H9 (cell line): Measurements from ENCODE around the gene HS6ST1. TPM values are rescaled to one million over a fixed set of nuclear protein-coding genes. Genes with fewer than 3 reads are reported as not detected.

Experiments
- DNase-seq: peaks from one replicate; pipeline ENCODE4 v3.0.0-alpha.2; 2017
- H2AFZ ChIP-seq: one replicate; pipeline ENCODE4 v1.6.1; 2013; ENCODE audit warnings: mild to moderate bottlenecking, low read length, control low read depth, moderate library complexity
- H2AK5ac ChIP-seq: 2 replicates; pipeline ENCODE4 v1.6.1; 2013; ENCODE audit warnings: low read length, control low read depth, mixed read lengths; ENCODE audit not compliant: insufficient read length
- H2BK120ac ChIP-seq: one replicate; pipeline ENCODE4 v1.6.1; 2013; ENCODE audit warnings: low read depth, mild to moderate bottlenecking, low read length, control low read depth, inconsistent platforms; ENCODE audit not compliant: poor library complexity, severe bottlenecking
- H2BK12ac ChIP-seq: 2 replicates; pipeline ENCODE4 v1.6.1; 2013; ENCODE audit warnings: low read length, control low read depth, mixed read lengths, low read depth; ENCODE audit not compliant: insufficient read length
- H2BK15ac ChIP-seq: 2 replicates; pipeline ENCODE4 v1.6.1; 2013; ENCODE audit warnings: low read depth, low read length, control low read depth
- H2BK20ac ChIP-seq: one replicate; pipeline ENCODE4 v1.6.1; 2013; ENCODE audit warnings: low read depth, mild to moderate bottlenecking, low read length, control low read depth, inconsistent platforms; ENCODE audit not compliant: poor library complexity, severe bottlenecking
- H2BK5ac ChIP-seq: 2 replicates; pipeline ENCODE4 v1.6.1; 2013; ENCODE audit warnings: low read length, control low read depth, mixed read lengths; ENCODE audit not compliant: insufficient read length
- H3K14ac ChIP-seq: 2 replicates; pipeline ENCODE4 v1.6.1; 2013; ENCODE audit warnings: low read length, control low read depth; ENCODE audit not compliant: insufficient read depth
- H3K18ac ChIP-seq: 2 replicates; pipeline ENCODE4 v1.6.1; 2013; ENCODE audit warnings: low read depth, mild to moderate bottlenecking, mixed read lengths, low read length, control low read depth; ENCODE audit not compliant: insufficient read length
- H3K23ac ChIP-seq: 2 replicates; pipeline ENCODE4 v1.6.1; 2013; ENCODE audit warnings: low read length, control low read depth, mixed read lengths, low read depth; ENCODE audit not compliant: insufficient read length
- H3K23me2 ChIP-seq: 2 replicates; pipeline ENCODE4 v1.6.1; 2013; ENCODE audit warnings: low read depth, mild to moderate bottlenecking, mixed read lengths, low read length, control low read depth; ENCODE audit not compliant: insufficient read length, poor library complexity, severe bottlenecking
- H3K27ac ChIP-seq: 2 replicates; pipeline ENCODE4 v1.5.1; 2013; ENCODE audit warnings: low read length, control low read depth, mixed read lengths, low read depth; ENCODE audit not compliant: insufficient read length
- H3K27me3 ChIP-seq: 2 replicates; pipeline ENCODE4 v1.6.1; 2013; ENCODE audit warnings: low read length, control low read depth, inconsistent platforms; ENCODE audit not compliant: insufficient read depth
- H3K4ac ChIP-seq: 2 replicates; pipeline ENCODE4 v1.6.1; 2013; ENCODE audit warnings: low read depth, mild to moderate bottlenecking, control low read depth, inconsistent platforms, low read length, moderate library complexity
- H3K4me1 ChIP-seq: 2 replicates; pipeline ENCODE4 v1.6.1; 2013; ENCODE audit warnings: low read length, control low read depth, inconsistent platforms; ENCODE audit not compliant: insufficient read depth
- H3K4me2 ChIP-seq: 2 replicates; pipeline ENCODE4 v1.6.1; 2013; ENCODE audit warnings: low read length, control low read depth, mixed read lengths; ENCODE audit not compliant: insufficient read length, insufficient read depth
- H3K56ac ChIP-seq: 2 replicates; pipeline ENCODE4 v1.6.1; 2013; ENCODE audit warnings: low read depth, mild to moderate bottlenecking, mixed read lengths, low read length, control low read depth; ENCODE audit not compliant: insufficient read length
- H3K79me1 ChIP-seq: 2 replicates; pipeline ENCODE4 v1.6.1; 2013; ENCODE audit warnings: low read depth, mild to moderate bottlenecking, moderate library complexity, low read length, control low read depth, inconsistent platforms; ENCODE audit not compliant: insufficient read depth, poor library complexity, severe bottlenecking
- H3K79me2 ChIP-seq: 2 replicates; pipeline ENCODE4 v1.6.1; 2013; ENCODE audit warnings: low read length, control low read depth, inconsistent platforms; ENCODE audit not compliant: insufficient read depth
- H3K9ac ChIP-seq: 2 replicates; pipeline ENCODE4 v1.6.1; 2013; ENCODE audit warnings: low read length, control low read depth, mixed read lengths; ENCODE audit not compliant: insufficient read length; ENCODE audit errors: extremely low read depth
- H3K9me3 ChIP-seq: one replicate; pipeline ENCODE4 v1.6.1; 2013; ENCODE audit warnings: low read depth, low read length, inconsistent platforms; ENCODE audit not compliant: control insufficient read depth
- H3T11ph ChIP-seq: one replicate; pipeline ENCODE4 v1.6.1; 2013; ENCODE audit warnings: mild to moderate bottlenecking, low read length, control low read depth, inconsistent platforms
- H4K20me1 ChIP-seq: one replicate; pipeline ENCODE4 v1.6.1; 2013; ENCODE audit not compliant: control insufficient read depth, insufficient read length, insufficient read depth
- H4K5ac ChIP-seq: 2 replicates; pipeline ENCODE4 v1.6.1; 2013; ENCODE audit warnings: low read depth, mild to moderate bottlenecking, mixed read lengths, low read length, control low read depth; ENCODE audit not compliant: insufficient read length
- H4K8ac ChIP-seq: replicated peaks from 2 replicates; pipeline ENCODE4 v1.6.1; 2013; ENCODE audit warnings: low read length, control low read depth, mixed read lengths, low read depth; ENCODE audit not compliant: insufficient read length
- H4K91ac ChIP-seq: 2 replicates; pipeline ENCODE4 v1.6.1; 2013; ENCODE audit warnings: low read depth, mild to moderate bottlenecking, moderate library complexity, mixed read lengths, low read length, control low read depth; ENCODE audit not compliant: insufficient read length
- H3K27ac Mint-ChIP-seq, 3 experiments: 2 replicates in 2 of 3; 3 replicates in 1 of 3; pipeline ENCODE4 v1.8.0; 2020 to 2021; ENCODE audit warnings: mixed read lengths in 3 of 3, mild to moderate bottlenecking in 1 of 3, moderate library complexity in 1 of 3
- H3K27me3 Mint-ChIP-seq: 2 replicates; pipeline ENCODE4 v1.8.0; 2021; ENCODE audit warnings: low read depth, mild to moderate bottlenecking, moderate library complexity, mixed read lengths
- H3K36me3 Mint-ChIP-seq, 3 experiments: 2 replicates in 2 of 3; 3 replicates in 1 of 3; pipeline ENCODE4 v1.8.0; 2020 to 2021; ENCODE audit warnings: low read depth in 3 of 3, mixed read lengths in 3 of 3; ENCODE audit not compliant: insufficient read depth in 1 of 3
- H3K4me1 Mint-ChIP-seq, 2 experiments: 2 replicates each; pipeline ENCODE4 v1.8.0; 2020; ENCODE audit warnings: mixed read lengths in 2 of 2
- H3K4me3 Mint-ChIP-seq, 2 experiments: 2 replicates in 1 of 2; 3 replicates in 1 of 2; pipeline ENCODE4 v1.8.0; 2020 to 2021; ENCODE audit warnings: mild to moderate bottlenecking in 2 of 2, mixed read lengths in 2 of 2, moderate library complexity in 1 of 2
- H3K9me3 Mint-ChIP-seq, 2 experiments: 2 replicates in 1 of 2; 3 replicates in 1 of 2; pipeline ENCODE4 v1.8.0; 2020; ENCODE audit warnings: mild to moderate bottlenecking in 2 of 2, mixed read lengths in 2 of 2, moderate library complexity in 1 of 2
- WGBS: extraction: QIAGEN DNeasy Blood & Tissue Kit; methylation state at CpG from one replicate; pipeline ENCODE4 v1.1.7; 2013; ENCODE audit warnings: missing lambda C conversion rate, low lambda C conversion rate, mixed read lengths; ENCODE audit not compliant: insufficient read length; ENCODE audit errors: extremely low coverage; 5-methylcytosine and 5-hydroxymethylcytosine counted together
- total RNA-seq: library from RNA; stranded (reverse); gene quantifications from 2 replicates; pipeline ENCODE4 v1.2.1, GENCODE V29; 2021
- TF ChIP-seq, protein P1 (sequence below): fragments of 200-600 bp; sonication (generic); conservative IDR thresholded peaks from 3 replicates; pipeline ENCODE4 v1.8.0; 2021; ENCODE audit warnings: antibody characterized with exemption, mild to moderate bottlenecking

Gene HS6ST1
- total RNA-seq, 1 experiment from 2014 or later, result 60.2 TPM

DNA sequence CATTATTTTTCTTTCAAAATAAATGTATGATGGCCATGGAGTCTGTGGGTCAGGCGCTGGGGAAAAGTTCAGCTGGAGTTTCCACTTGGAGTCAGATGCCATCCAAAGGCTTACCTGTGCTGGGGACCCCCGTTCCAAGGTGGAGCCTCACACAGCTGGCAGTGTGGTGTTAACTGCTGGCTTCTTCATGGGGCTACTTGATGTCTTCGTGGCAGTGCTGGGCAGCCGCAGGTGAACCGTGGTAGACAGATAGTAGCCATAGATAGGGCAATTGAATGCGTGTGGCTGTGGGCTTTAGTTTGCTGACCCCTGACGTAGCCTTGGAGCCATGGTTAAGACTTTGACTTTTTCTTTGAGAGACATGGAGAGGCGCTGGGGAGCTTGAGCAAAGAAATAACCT lies 83.1 kb downstream of the HS6ST1 start:
- no peak overlapping the region for H3K4ac ChIP-seq
- H3K4me1 ChIP-seq, result no peaks in the 10 kb centered on the region
- no peak overlapping the region for H3K9ac ChIP-seq
- H2BK120ac ChIP-seq, result no peak overlapping the region
- H3K4me1 Mint-ChIP-seq, result peaks cover 9 to 13% of the 10 kb centered on the region in 2 experiments
- no peak overlapping the region for H2BK15ac ChIP-seq
- peaks cover 9% of the 10 kb centered on the region for H3K23me2 ChIP-seq
- peaks cover 27% of the 10 kb centered on the region for H3K27me3 Mint-ChIP-seq
- TF ChIP-seq, protein P1, sequence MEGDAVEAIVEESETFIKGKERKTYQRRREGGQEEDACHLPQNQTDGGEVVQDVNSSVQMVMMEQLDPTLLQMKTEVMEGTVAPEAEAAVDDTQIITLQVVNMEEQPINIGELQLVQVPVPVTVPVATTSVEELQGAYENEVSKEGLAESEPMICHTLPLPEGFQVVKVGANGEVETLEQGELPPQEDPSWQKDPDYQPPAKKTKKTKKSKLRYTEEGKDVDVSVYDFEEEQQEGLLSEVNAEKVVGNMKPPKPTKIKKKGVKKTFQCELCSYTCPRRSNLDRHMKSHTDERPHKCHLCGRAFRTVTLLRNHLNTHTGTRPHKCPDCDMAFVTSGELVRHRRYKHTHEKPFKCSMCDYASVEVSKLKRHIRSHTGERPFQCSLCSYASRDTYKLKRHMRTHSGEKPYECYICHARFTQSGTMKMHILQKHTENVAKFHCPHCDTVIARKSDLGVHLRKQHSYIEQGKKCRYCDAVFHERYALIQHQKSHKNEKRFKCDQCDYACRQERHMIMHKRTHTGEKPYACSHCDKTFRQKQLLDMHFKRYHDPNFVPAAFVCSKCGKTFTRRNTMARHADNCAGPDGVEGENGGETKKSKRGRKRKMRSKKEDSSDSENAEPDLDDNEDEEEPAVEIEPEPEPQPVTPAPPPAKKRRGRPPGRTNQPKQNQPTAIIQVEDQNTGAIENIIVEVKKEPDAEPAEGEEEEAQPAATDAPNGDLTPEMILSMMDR, result no peak
- no peak overlapping the region for H2AK5ac ChIP-seq
- no CpG with 5 or more reads among the region's 8 CpGs for WGBS
- no peak overlapping the region for H3K14ac ChIP-seq
- H3K18ac ChIP-seq, result no peak overlapping the region
- H2BK20ac ChIP-seq, result no peak overlapping the region
- no peaks in the 10 kb centered on the region for H3K9me3 ChIP-seq
- H2BK5ac ChIP-seq, result no peak overlapping the region
- no peak overlapping the region for H3K4me2 ChIP-seq
- H4K8ac ChIP-seq, result no peak overlapping the region
- H4K5ac ChIP-seq, result no peak overlapping the region
- no peaks in the 10 kb centered on the region for H4K20me1 ChIP-seq
- no peak overlapping the region for H3K23ac ChIP-seq
- no peaks in the 10 kb centered on the region for H3K9me3 Mint-ChIP-seq
- no peaks in the 10 kb centered on the region for H3K36me3 Mint-ChIP-seq
- no peaks in the 10 kb centered on the region; the same call in 1 of the 2 replicates for H3K27me3 ChIP-seq
- no peak overlapping the region for H2BK12ac ChIP-seq
- no peak overlapping the region for H3K56ac ChIP-seq
- H2AFZ ChIP-seq, result no peak overlapping the region
- no peak overlapping the region; a peak in 1 of 7 replicates for H3K27ac Mint-ChIP-seq
- no peak overlapping the region for H3K27ac ChIP-seq
- no peak overlapping the region for H3K4me3 Mint-ChIP-seq
- H4K91ac ChIP-seq, result no peak overlapping the region
- DNase-seq, result no peak
- H3K79me2 ChIP-seq, result no peaks in the 10 kb centered on the region
- H3K79me1 ChIP-seq, result no peaks in the 10 kb centered on the region
- no peak overlapping the region for H3T11ph ChIP-seq
